Measurements from ENCODE around the gene H3-3A. TPM values are rescaled to one million over a fixed set of nuclear protein-coding genes. Genes with fewer than 3 reads are reported as not detected.
A peak's percentile ranks its signal among the peaks of the same experiment; 100 is the strongest.

The H3-3A gene
- total and polyA plus RNA-seq, 2 experiments from 2014 or later: 913 to 2,407 TPM

- TF ChIP-seq ZNF462 (CRISPR knock-in tag; IDR thresholded peaks at IDR 0.05) (no peak), STAT1 (IDR thresholded peaks at IDR 0.05; ENCODE audit: unreplicated experiment) (no peak)
Observed at GRCh38 chr1:226120398-226120797, 57.9 kb downstream of the H3-3A start (continued).

GRCh38 chr1:226121049-226121586 is 58.6 kb downstream of the H3-3A start:
- Histone ChIP-seq H2AFZ (peak overlapping the region; percentile 85), H3K27ac (ENCODE audit: low read depth) (no peak overlapping the region), H3K4me1 (ENCODE audit: insufficient read depth) (peaks cover 40% of the 10 kb centered on the region), H3K79me2 (replicated peaks; ENCODE audit: insufficient read depth) (no peaks in the 10 kb centered on the region), H3K27me3 (ENCODE audit: insufficient read depth) (peaks cover 13% of the 10 kb centered on the region), H3F3A (replicated peaks; ENCODE audit: low read depth) (0 out of 2 replicates have a peak, but pooled peaks cover 10% of the 10 kb centered on the region), H3K4me2 (peak overlapping the region; percentile 94), H3K4me3 (peak overlapping the region; percentile 86), H4K20me1 (replicated peaks; ENCODE audit: insufficient read depth) (no peaks in the 10 kb centered on the region), H3K9me2 (ENCODE audit: insufficient read depth) (no peaks in the 10 kb centered on the region), H3K36me3 (ENCODE audit: insufficient read depth) (no peaks in the 10 kb centered on the region)
- H3K27ac Mint-ChIP-seq: no peak overlapping the region
- DNase-seq (ENCODE audit: low spot score): no peak
- peak overlapping the region; percentile 74 for H3K4me3 Mint-ChIP-seq
- peaks cover 34% of the 10 kb centered on the region for H3K27me3 Mint-ChIP-seq (ENCODE audit: insufficient read depth, low read depth, poor library complexity)
- peaks cover 1% of the 10 kb centered on the region; the same call in 2 of the 3 replicates for H3K9me3 Mint-ChIP-seq
- 0 out of 3 replicates have a peak, but pooled peaks cover under 1% of the 10 kb centered on the region for H3K36me3 Mint-ChIP-seq (ENCODE audit: low read depth)
- ATAC-seq: no peak
- peaks cover 47% of the 10 kb centered on the region for H3K4me1 Mint-ChIP-seq
- no peak for TF ChIP-seq ZNF114 (CRISPR knock-in tag; IDR thresholded peaks at IDR 0.05)
- TF ChIP-seq ETS1 (IDR thresholded peaks at IDR 0.05): no peak; the same call in 1 of the 2 replicates
- TF ChIP-seq EZH2phosphoT487 (IDR thresholded peaks at IDR 0.05; ENCODE audit: unreplicated experiment): no peak
- TF ChIP-seq STAT1 (IDR thresholded peaks at IDR 0.05; ENCODE audit: unreplicated experiment): no peak
- TF ChIP-seq JUNB (IDR thresholded peaks at IDR 0.05; ENCODE audit: unreplicated experiment): no peak
- no peak for TF ChIP-seq POLR2AphosphoS5 (IDR thresholded peaks at IDR 0.05; ENCODE audit: low read depth)
- TF ChIP-seq CTCF (conservative IDR thresholded peaks at IDR 0.05; ENCODE audit: low read depth in 2 of 2): no peak
- TF ChIP-seq CREB1 (CRISPR knock-in tag; IDR thresholded peaks at IDR 0.05; ENCODE audit: low read depth): no peak
- no peak for TF ChIP-seq NANOG (IDR thresholded peaks at IDR 0.05; ENCODE audit: borderline replicate concordance)

Data from GM23338 (cell line).